HG02623 (cell line): ENCODE measurements around the gene MN1.

ENCODE experiments used
- ATAC-seq: cut with Tn5 transposase; IDR thresholded peaks from one replicate; pipeline ENCODE4 v1.9.1; 2021; ENCODE audit warnings: moderate library complexity; ENCODE audit not compliant: unreplicated experiment

MN1 gene

DNA sequence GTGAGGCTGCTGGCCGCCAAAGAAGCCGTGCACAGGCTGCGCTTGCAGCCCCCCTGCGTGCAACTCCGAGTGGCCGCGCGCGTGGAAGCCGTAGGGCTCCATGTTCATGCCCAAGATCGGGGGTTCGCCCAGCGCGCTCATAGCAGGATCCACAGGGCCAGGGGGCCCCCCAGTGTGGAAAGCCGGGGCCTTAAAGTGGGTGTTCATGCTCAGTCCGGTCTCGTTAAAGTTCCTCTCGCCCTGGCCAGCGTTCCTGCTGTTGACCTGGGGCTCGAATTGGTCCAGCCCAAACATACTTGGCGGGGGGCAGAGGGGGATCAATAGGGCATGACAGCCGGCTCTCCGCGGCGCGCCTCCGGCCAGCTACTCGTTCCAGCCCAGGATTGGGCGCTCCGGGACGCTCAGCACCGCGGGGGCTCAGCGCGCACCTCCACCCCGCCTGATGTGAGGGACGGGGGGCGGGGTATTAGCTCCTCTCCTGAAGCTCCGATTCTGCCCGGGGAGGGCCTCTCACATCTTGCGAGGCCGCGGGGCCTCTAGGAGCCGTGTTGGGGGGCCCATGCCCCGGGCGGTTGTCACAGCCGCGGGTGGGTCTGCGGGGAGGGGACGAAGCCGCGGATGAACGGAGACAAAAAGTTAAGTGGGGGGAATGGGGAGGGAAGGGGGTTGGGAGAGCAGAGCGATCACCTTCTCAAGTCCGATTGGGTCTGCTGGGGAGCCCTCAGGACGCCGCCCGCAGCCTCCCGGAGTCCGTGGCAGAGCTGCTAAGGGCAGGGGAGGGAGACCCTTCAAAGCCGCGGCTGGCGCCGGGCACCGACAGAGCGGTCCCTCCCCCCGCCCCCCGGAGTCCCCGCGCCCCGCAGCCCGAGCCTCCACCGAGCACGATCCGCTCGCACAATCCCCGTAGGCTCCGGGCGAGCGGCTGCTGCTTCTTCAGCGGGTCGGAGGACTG lies 1.0 kb downstream of the MN1 start:
- ATAC-seq: no peak

DNA sequence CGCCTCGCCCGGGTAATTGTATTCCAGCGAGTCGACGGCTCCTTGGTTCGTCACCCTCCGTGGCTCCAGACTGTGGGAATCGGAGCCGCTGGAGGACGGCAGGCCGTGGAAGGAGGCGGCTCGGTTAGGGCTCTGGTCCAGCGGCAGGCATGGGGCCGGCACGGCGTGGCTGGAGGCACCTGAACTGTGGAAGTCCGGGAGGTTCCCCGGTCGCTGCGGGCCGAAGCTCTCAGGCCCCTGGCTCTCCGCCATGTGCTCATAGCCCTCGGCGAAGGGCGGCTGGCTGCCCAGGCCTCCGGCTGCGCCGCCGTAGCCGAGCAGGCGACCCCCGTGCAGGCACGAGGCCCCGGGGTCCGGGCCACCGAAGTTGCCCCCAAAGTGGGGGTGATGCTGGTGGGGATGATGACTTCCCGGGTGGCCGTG lies 1.7 kb downstream of the MN1 start:
- no peak for ATAC-seq

GRCh38 chr22:27799015-27799826 lies 2.3 kb downstream of the MN1 start:
- ATAC-seq: no peak

DNA sequence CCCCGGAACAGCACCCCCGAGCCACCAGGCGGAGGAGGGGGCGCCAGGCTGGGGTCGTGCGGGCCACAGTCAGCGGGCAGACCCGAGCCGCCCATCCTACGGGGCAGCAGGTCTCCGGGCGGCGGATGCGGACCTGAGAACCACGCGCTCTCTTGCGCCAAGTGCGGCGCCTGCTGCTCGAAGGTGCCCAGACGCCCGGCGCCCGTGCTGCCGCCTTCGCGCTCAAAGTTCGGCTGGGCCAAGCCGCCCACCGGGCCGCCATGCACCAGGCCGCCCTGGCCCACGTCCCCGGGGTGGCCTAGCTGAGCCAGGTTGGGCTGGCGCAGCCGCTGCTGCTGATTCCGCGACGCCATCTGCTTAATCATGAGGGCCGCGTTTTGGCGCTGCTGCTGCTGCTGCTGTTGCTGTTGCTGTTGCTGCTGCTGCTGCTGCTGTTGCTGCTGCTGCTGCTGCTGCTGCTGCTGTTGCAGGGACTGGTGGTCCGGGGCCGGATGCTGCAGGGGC lies 3.0 kb downstream of the MN1 start:
- ATAC-seq: no peak

DNA sequence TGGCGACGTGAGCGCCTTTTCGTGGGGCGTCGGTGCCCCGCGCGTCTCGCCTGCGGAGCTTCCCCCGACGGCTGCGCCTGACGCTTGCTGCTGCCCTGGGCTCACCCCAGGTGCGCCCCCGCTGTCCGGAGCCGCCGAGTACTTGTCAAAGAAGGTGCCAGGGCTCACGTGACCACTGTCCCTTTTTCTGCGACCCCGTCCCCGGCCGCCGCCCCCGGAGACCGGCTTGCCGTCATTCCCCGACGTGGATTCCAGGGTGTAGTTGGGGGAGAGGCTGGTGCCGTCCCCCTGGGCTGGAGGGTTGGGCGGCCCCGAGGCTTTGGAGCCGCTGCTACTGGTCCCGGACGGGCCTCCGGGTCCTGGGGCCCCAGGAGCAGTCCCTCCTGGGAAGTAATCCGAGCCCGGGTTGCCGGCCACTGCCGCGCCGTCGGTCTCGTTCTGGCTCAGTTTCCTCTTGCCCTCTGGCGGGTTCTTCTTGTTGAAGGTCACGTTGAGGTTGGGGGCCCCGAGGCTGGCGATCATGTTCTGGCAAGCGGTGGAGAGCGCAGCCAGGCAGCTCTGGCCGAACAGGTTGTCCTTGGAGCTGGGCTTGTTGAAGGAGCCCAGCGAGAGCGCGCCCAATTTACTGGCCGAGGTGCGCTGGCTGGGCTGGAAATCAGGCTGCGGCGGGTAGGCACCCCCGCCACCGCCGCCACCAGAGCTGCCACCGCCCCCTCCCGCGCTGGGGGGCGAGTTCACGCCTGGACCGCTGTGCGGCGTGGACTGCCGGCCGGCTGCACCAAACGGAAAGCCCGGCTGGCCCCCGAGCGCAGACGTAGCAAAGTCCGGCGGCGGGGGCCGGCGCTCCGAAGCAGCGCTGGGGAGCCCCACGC lies 3.8 kb downstream of the MN1 start:
- ATAC-seq: no peak

- no peak for ATAC-seq
Measured at GRCh38 chr22:27796829-27797519, 4.6 kb downstream of the MN1 start.

- ATAC-seq: no peak
Measured at GRCh38 chr22:27795696-27796517, 5.6 kb downstream of the MN1 start.

- no peak for ATAC-seq
Measured at GRCh38 chr22:27795053-27795452, 6.5 kb downstream of the MN1 start.

GRCh38 chr22:27794226-27794625 lies 7.3 kb downstream of the MN1 start:
- ATAC-seq: no peak

DNA sequence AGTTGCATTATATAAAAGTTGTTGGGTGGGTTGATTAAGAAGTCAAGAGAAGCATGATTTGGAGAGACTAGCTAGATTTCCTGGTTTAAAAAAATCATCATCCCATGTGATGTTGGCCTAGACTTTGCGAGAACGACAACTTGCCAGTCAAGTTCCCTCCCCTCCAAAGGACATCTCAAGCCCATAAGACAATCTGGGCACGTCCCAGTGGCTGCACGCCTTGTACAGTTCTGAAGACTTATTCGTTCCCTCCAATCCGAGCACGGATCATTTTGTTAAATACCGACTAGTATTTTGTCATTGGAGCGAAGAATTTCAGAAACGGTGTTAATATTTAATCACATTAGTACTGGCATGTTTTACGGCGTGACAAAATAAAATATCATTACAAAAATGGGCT lies 8.0 kb downstream of the MN1 start:
- no peak for ATAC-seq

GRCh38 chr22:27792452-27793161 lies 8.9 kb downstream of the MN1 start:
- no peak for ATAC-seq

- no peak for ATAC-seq
Measured at GRCh38 chr22:27791859-27792241, 9.7 kb downstream of the MN1 start.

- ATAC-seq: no peak
Measured at GRCh38 chr22:27791159-27791858, 10.2 kb downstream of the MN1 start.

- no peak for ATAC-seq
Measured at GRCh38 chr22:27790376-27791158, 11.0 kb downstream of the MN1 start.

DNA sequence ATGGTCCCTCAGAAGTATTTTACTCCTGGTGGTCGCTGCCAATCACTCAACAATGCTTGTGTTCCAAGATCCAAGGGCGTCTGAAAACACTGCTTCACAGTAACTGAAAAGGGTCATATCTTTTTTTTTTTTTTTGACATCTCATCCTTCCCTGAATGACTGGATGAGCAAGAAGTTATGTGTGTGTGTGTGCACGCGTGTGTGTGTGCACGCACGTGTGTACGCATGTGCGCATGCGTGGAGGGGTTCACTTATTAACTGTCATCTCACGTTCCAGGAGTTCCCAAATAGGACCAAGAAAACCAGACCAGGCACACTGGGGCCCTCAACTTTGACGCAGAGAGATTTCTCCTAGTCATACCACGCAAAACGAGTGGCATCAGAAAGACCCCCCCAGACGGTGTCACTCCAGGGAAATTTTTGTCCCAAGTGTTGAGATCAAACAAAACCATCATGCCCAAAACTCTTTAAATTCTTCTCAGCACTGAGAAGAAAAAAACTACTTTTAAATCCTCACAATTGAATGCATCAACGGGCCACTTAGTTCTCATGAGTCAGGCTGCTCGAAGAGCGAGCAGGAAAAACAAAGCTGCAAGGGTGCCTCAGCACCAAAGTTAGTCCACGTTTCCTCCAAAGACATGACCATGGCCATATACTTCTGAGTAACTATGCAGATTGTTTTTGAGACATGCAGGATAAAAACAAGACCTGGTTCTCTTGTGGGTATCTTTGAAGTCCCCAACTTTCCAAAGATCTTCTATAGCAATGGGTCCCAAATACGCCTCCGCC lies 12.9 kb downstream of the MN1 start:
- ATAC-seq: no peak

DNA sequence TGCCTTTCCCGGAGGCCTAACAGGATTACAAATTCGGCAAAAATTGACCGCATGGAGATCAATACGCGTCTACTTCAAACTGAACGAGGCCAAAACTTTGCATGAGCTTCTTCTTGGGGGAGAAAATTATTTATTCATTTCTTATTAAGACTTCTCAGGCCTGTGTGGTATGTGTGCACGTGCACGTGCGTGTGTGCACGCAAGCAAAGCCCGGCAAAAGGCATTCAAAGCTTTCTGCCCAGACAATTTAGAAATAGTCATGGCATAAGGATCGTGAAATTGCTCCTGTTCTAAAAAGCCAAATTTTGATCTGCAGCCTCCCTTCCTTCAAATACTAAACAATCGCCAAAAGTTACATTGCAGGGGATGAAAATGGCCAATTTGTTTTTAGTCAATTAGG lies 14.6 kb downstream of the MN1 start:
- ATAC-seq: no peak
